GM21529 (cell line): Measurements from ENCODE around the gene BUB1B.
"Not testable (repeated sequence)": the region's sequence is repeated elsewhere in the genome, so short reads cannot be mapped to it uniquely, and the experiment has no call there.

Experiments
- ATAC-seq: cut with Tn5 transposase; IDR thresholded peaks from one replicate; pipeline ENCODE4 v1.9.1; 2021; ENCODE audit not compliant: unreplicated experiment

Gene BUB1B

GRCh38 chr15:40160689-40161688, at the start of gene BUB1B:
Gene BUB1B (plus strand): TSS chr15:40161069. CDS start chr15:40161221, 152 bp downstream.
- peak; percentile 81 for ATAC-seq

- ATAC-seq = no peak
Observed at GRCh38 chr15:40111888-40112287, 49.0 kb upstream of the BUB1B start.

- ATAC-seq = no peak
Observed at GRCh38 chr15:40112789-40113188, 48.1 kb upstream of the BUB1B start.

GRCh38 chr15:40114218-40114617, 46.7 kb upstream of the BUB1B start:
- ATAC-seq = no peak

- ATAC-seq = not testable (repeated sequence)
Observed at GRCh38 chr15:40115106-40115505, 45.8 kb upstream of the BUB1B start.

GRCh38 chr15:40115670-40116093, 45.2 kb upstream of the BUB1B start:
- ATAC-seq = peak; percentile 96

- ATAC-seq = no peak
Observed at GRCh38 chr15:40118473-40118872, 42.4 kb upstream of the BUB1B start.

- no peak for ATAC-seq
Observed at GRCh38 chr15:40121911-40122638, 38.8 kb upstream of the BUB1B start.

- ATAC-seq = not testable (repeated sequence)
Observed at GRCh38 chr15:40122989-40123388, 37.9 kb upstream of the BUB1B start.

GRCh38 chr15:40123863-40124262, 37.0 kb upstream of the BUB1B start:
- ATAC-seq = not testable (repeated sequence)

- not testable (repeated sequence) for ATAC-seq
Observed at GRCh38 chr15:40124333-40124732, 36.5 kb upstream of the BUB1B start.

GRCh38 chr15:40124807-40125285, 36.0 kb upstream of the BUB1B start:
- not testable (repeated sequence) for ATAC-seq

GRCh38 chr15:40125950-40126349, 34.9 kb upstream of the BUB1B start:
- no peak for ATAC-seq

- ATAC-seq = no peak
Observed at GRCh38 chr15:40128766-40129660, 31.9 kb upstream of the BUB1B start.

GRCh38 chr15:40130118-40130517, 30.8 kb upstream of the BUB1B start:
- no peak for ATAC-seq

- ATAC-seq = no peak
Observed at GRCh38 chr15:40130799-40131502, 29.9 kb upstream of the BUB1B start.

GRCh38 chr15:40133544-40133943, 27.3 kb upstream of the BUB1B start:
- ATAC-seq = no peak

- ATAC-seq = no peak
Observed at GRCh38 chr15:40134885-40135284, 26.0 kb upstream of the BUB1B start.

- ATAC-seq = not testable (repeated sequence)
Observed at GRCh38 chr15:40135846-40136450, 24.9 kb upstream of the BUB1B start.
